SK-N-MC (cell line): ENCODE data around the gene SHD.

Experiments
- EZH2 ChIP-seq: fragments of 200-600 bp; sonication (generic); IDR thresholded peaks from one replicate; pipeline ENCODE4 v1.6.1; 2017; ENCODE audit warnings: antibody characterized with exemption
- FOXP2 ChIP-seq: optimal IDR thresholded peaks from 2 replicates; pipeline ENCODE3; 2011; ENCODE audit warnings: mild to moderate bottlenecking, moderate library complexity; ENCODE audit not compliant: insufficient read depth; ENCODE audit errors: extremely low read length, control extremely low read depth
- POLR2AphosphoS5 ChIP-seq: IDR thresholded peaks from 2 replicates; pipeline ENCODE4 v1.6.1; 2012; ENCODE audit warnings: mild to moderate bottlenecking, low read depth, low read length, borderline replicate concordance

- no peak for TF ChIP-seq POLR2AphosphoS5
- TF ChIP-seq EZH2 = no peak
- no peak for TF ChIP-seq FOXP2
These were observed 23.2 kb downstream of the SHD start, which contains the start of gene TMIGD2 for GRCh38 chr19:4302243-4302640.
